ENCODE measurements around the gene GPC4. TPM values are rescaled to one million over a fixed set of nuclear protein-coding genes. Genes with fewer than 3 reads are reported as not detected.

GPC4 gene
- total and polyA plus RNA-seq, 4 donors = 0.23 to 1.3 (median 0.71) TPM

GRCh38 chrX:133335027-133335426 lies 80.3 kb downstream of the GPC4 start:
- Histone ChIP-seq H3K36me3 (ENCODE audit: control insufficient read depth in 4 of 4, insufficient read depth in 3 of 4, low read depth in 1 of 4, low read length in 3 of 4) (no peaks in the 10 kb centered on the region), H3K4me1 (ENCODE audit: control insufficient read depth in 4 of 4, insufficient read depth in 4 of 4, low read length in 3 of 4) (no peaks in the 10 kb centered on the region), H3K27ac (ENCODE audit: low read depth in 1 of 2, low read length in 2 of 2) (no peak overlapping the region), H3K4me3 (ENCODE audit: low read depth in 1 of 3, low read length in 3 of 3) (no peak overlapping the region), H3K27me3 (ENCODE audit: control insufficient read depth in 4 of 4, insufficient read depth in 4 of 4, low read length in 3 of 4) (peaks cover 0 to 3% (median 0%) of the 10 kb centered on the region in 4 donors), H3K9ac (ENCODE audit: low read depth in 1 of 2, low read length in 2 of 2) (no peak overlapping the region), H3K9me3 (ENCODE audit: control insufficient read depth in 4 of 4, low read length in 3 of 4) (no peaks in the 10 kb centered on the region)
- no peak for TF ChIP-seq EGR1 (IDR thresholded peaks at IDR 0.05; ENCODE audit: low read depth in 2 of 2)
- no peak for TF ChIP-seq MAX (IDR thresholded peaks at IDR 0.05)
- TF ChIP-seq SP1 (IDR thresholded peaks at IDR 0.05) = no peak
- TF ChIP-seq RAD21 (IDR thresholded peaks at IDR 0.05) = peak; percentile 51 to 68
- no peak for TF ChIP-seq FOXA2 (IDR thresholded peaks at IDR 0.05)
- TF ChIP-seq CTCF (IDR thresholded peaks at IDR 0.05; ENCODE audit: low read depth, low read length, missing input control) = peak; percentile 35
- TF ChIP-seq RXRA (IDR thresholded peaks at IDR 0.05) = no peak
- TF ChIP-seq HNF4G (IDR thresholded peaks at IDR 0.05) = no peak
- no peak for TF ChIP-seq NR2F2 (IDR thresholded peaks at IDR 0.05)
- no peak for TF ChIP-seq REST (IDR thresholded peaks at IDR 0.05)
- DNase-seq (ENCODE audit: low spot score) = peak; percentile 32
- 77% methylated on average over 2 of the region's 2 CpGs for WGBS

- H3K4me1 ChIP-seq (ENCODE audit: control insufficient read depth in 4 of 4, insufficient read depth in 4 of 4, low read length in 3 of 4) = no peaks in the 10 kb centered on the region
- H3K27ac ChIP-seq (ENCODE audit: low read depth in 1 of 2, low read length in 2 of 2) = no peak overlapping the region
- TF ChIP-seq CTCF (IDR thresholded peaks at IDR 0.05; ENCODE audit: low read depth, low read length, missing input control) (no peak), HNF4A (conservative IDR thresholded peaks at IDR 0.05) (no peak), RXRA (IDR thresholded peaks at IDR 0.05) (peak; percentile 10 to 21)
- DNase-seq (ENCODE audit: low spot score) = no peak
- no peaks in the 10 kb centered on the region for H3K9me3 ChIP-seq (ENCODE audit: control insufficient read depth in 4 of 4, low read length in 3 of 4)
- peaks cover 0 to 3% (median 0%) of the 10 kb centered on the region in 4 donors for H3K27me3 ChIP-seq (ENCODE audit: control insufficient read depth in 4 of 4, insufficient read depth in 4 of 4, low read length in 3 of 4)
- H3K4me3 ChIP-seq (ENCODE audit: low read depth in 1 of 3, low read length in 3 of 3) = no peak overlapping the region
- 82% methylated on average over 4 of the region's 4 CpGs for WGBS
- H3K9ac ChIP-seq (ENCODE audit: low read depth in 1 of 2, low read length in 2 of 2) = no peak overlapping the region
- H3K36me3 ChIP-seq (ENCODE audit: control insufficient read depth in 4 of 4, insufficient read depth in 3 of 4, low read depth in 1 of 4, low read length in 3 of 4) = no peaks in the 10 kb centered on the region
Observed at GRCh38 chrX:133333154-133333750, 82.0 kb downstream of the GPC4 start.
